Dedifferentiated amniotic fluid mesenchymal stem cell (primary cell): ENCODE measurements around the gene GCNT1.
"Not testable (repeated sequence)": the region's sequence is repeated elsewhere in the genome, so short reads cannot be mapped to it uniquely, and the experiment has no call there.

Experiments
- DNase-seq: peaks from one replicate; pipeline ENCODE4 v3.0.0-alpha.2; 2016; ENCODE audit errors: extremely low spot score

The GCNT1 gene

DNA sequence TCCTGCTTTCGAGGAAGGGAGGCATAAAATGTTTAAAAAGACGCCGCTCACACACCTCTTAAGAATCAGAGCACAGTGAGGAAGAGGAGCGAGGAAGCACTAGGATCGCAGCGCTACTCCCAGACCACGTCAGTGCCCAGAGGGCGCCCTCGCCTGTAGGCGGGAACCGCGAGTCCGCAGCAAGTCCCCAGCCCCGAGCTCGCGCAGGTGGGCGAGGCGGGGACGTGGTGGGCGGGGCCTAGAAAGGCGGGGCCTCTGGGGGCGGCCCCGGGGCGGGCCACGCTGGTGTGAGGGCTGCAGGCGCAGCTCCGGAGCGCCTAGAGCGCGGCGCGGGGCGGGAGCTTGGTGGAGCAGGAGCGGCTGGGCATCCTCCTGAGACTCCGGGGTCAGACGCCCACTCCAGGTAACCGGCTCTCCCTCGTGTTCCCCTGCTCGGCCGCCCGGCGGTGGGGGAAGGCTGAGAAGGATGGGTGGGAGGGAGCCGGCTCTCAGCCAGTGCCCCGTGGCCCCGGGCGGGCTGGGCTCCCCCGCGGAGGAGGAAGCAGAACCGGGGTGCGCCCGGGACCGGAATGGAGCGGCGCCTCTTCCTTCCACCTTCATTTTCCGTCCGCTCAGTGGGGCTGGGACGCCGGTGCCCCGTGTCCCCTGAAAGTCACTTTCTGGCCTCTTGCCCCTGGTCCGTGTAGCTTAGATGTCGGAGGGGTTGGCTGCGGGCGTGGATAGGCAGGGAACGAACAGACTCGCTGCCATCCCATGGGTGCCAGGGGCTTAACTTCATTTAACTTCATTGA is at the start of gene GCNT1:
Gene GCNT1, plus strand, starts transcription at position 280 of the 791 bp plus-strand sequence. CDS start 43,200 bp downstream, outside the sequence.
- peak; percentile 37 for DNase-seq

- DNase-seq: no peak
Observed at GRCh38 chr9:76412638-76413037, 46.3 kb upstream of the GCNT1 start.

GRCh38 chr9:76413658-76414057 is 45.3 kb upstream of the GCNT1 start:
- no peak for DNase-seq

DNA sequence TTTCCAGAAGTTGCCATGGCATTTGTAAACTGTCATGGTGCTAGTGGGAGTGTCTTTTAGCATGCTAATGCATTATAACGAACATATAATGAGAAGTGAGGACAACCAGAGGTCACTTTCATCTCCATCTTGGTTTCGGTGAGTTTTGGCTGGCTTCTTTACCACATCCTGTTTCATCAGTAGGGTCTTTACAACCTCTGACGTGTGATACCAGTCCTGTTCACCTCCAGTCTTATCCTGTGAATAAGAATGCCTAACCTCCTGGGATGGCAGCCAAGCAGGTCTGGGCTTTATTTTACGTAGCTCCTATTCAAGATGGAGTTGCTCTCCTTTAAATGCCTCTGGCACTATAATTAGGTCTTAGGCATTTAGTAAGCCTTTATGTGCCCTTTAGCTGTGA is 44.3 kb upstream of the GCNT1 start:
- DNase-seq: no peak

GRCh38 chr9:76415154-76415553 is 43.8 kb upstream of the GCNT1 start:
- no peak for DNase-seq

DNA sequence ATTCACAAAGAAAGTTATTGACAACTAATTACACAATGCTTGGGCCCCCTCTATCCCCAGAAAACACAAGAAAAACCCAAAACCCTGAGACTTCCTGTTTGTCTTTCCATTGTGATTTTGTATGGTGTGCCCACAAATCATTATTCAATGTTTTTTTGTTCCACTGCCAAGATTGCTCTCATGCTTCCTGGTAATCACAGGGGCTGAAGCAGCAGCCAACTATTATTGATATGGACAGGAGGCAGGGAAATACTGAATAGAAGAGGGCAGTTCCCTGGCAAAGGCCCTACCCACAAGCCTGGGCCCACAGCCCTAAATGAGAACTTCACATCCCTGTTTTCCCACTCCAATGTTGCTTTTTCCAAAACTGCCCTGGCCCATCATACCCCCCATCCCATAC is 43.3 kb upstream of the GCNT1 start:
- no peak for DNase-seq

DNA sequence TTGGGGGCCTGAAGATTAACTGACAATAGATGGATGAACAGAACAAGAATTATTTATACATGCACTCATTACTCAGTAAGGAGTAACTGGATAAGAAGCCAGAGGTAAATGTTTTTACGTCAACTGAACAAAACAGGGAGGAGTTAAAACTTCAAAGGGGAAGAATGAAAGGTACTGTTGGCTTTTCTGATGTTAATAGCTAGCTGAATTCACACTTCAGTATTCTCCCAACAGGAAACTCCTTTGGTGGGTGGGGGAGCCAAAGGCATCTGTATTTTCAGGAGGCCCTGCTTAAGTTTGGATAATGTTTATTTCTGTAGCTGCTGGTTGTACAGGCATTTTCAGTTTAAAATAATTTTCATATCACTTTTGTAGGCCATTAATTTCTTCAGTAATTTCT is 41.6 kb upstream of the GCNT1 start:
- DNase-seq: no peak

DNA sequence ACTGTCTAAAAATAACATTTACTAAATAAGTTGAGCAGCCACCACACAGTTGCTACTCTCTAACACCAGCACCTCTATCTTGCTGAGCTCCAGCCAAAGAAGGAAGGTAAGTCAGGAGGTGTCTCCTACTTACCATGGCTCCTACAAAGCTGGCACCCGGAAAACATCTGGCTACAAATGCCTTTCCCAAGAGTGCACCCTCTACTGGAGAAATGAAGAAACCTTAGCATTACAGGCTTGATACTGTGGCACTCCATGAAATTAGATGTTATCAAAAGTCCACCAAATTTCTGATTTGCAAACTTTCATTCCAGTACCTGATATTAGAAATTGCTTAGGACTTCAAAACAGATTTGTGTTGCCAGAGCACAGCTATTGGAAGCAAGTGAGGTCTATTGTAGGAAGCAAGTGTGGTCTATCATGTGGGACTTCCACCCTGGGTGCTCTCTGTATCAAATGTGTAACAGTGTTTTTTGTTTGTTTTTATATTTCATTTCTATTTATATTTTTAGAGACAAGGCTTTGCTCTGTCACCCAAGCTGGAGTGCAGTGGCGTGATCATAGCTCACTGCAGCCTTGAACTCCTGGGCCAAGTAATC is 39.1 kb upstream of the GCNT1 start:
- no peak for DNase-seq

DNA sequence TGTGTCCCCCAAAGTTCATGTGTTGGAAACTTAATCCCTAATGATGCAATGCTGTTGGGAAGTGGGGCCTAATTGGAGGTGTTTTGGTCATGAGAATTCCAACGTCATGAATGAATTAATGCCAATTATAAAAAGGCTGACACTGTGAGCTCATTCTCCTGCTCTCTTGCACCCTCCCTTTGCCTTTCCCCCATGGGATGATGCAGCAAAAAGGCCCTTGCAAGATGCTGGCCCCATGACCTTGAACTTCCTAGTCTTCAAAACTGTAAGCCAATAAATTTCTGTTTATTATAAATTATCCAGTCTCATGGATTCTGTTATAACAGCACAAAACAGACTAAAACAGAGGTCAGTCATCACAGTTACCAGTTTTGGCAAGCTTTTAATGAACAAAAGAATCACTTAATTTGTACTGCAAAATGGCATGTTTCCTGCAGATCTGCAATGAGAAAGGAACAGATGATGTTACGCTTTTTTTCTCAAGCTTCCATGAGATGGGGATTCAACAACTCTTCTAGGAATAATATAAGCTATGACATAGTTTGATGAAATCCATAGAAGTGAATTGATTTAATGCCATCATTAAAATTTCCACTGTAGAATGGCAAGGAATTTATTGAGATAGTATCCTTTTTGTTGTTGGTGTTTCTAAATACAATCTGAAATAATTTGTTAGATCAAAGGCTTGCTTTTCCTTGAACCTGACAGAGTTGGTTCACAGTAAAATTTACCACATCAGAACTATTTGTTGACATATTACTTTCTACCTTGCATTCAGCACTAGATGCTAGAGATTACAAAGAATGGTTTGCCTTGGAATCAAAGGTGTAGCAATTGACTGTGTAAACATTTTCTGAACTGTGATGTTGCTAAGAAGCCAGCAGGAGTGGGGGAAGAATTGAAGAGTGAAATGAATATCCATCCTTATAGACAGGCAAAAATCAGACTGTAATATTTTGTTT is 35.5 kb upstream of the GCNT1 start:
- no peak for DNase-seq

GRCh38 chr9:76424491-76424890 is 34.5 kb upstream of the GCNT1 start:
- DNase-seq: no peak

DNA sequence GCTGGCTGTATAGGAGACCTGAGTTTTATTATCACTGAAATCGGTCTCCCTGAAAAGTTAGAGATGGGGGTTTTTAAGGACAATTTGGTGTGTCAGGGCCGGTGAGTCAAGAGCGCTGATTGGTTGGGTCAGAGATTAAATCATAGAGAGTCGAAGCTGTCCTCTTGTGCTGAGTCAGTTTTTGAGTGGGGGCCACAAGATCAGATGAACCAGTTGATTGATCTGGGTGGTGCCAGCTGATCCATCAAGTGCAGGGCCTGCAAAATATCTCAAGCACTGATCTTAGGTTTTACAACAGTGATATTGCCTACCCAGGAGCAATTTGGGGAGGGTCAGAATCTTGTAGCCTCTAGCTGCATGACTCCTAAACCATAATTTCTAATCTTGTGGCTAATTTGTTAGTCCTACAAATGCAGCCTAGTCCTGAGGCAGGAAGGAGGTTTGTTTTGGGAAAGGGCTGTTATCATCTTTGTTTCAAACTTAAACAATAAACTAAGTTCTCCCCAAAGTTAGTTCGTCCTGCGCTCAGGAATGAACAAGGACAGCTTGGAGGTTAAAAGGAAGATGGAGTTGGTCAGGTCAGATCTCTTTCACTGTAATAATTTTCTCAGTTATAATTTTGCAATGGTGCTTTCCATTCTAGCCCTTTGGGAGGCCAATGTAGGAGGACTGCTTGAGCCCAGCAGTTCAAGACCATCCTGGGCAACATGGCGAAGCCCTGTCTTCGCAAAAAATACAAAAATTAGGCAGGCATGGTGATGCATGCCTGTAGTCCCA is 33.1 kb upstream of the GCNT1 start:
- no peak for DNase-seq

- DNase-seq: no peak
Observed at GRCh38 chr9:76426807-76427419, 32.1 kb upstream of the GCNT1 start.

DNA sequence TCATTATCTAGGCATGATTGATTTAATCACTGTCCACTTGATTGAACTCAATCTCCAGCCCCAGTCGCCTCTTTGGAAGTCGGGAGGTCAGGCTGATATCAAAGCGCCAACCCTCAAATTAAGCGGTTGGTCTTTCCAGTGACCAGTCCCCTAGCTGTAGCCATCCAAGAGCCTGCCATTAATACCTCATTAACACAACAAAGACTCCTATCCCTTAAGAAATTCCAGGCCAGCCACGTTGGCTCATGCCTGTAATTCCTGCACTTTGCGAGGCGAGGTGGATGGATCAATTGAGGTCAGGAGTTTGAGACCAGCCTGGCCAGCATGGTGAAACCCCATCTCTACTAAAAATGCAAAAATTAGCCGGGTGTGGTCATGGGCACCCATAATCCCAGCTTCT is 27.4 kb upstream of the GCNT1 start:
- no peak for DNase-seq

- no peak for DNase-seq
Observed at GRCh38 chr9:76433406-76433805, 25.6 kb upstream of the GCNT1 start.

- DNase-seq: no peak
Observed at GRCh38 chr9:76433836-76434235, 25.1 kb upstream of the GCNT1 start.

GRCh38 chr9:76434897-76435296 is 24.1 kb upstream of the GCNT1 start:
- DNase-seq: not testable (repeated sequence)

- not testable (repeated sequence) for DNase-seq
Observed at GRCh38 chr9:76437017-76437699, 21.8 kb upstream of the GCNT1 start.

DNA sequence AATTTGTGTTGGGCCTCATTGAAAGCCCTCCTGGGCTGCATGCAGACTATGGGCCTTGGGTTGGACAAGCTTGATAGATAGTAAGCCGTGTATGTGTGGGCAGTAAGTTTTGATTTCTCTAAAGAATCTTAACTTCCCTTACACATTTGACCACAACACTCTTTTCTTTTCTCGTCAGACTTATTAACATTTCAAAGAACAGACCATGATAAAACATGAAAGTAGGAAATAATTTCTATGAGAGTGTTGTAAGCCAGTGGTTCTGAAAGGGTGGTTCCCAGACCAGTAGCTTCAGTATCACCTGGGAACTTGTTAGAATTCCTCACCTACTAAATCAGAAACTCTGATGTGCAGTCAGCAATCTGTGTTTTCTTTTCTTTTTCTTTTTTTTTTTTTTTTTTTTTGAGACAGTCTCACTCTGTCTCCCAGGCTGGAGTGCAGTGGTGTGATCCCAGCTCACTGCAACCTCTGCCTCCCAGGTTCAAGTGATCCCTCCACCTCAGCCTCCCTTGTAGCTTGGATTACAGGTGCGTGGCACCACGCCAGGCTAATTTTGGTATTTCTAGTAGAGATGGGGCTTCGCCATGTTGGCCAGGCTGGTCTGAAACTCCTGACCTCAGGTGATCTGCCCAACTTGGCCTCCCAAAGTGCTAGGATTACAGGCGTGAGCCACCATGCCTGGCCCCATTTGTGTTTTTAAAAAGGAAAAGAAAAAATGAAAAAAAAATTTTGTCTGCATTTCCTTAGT is 20.0 kb upstream of the GCNT1 start:
- no peak for DNase-seq

DNA sequence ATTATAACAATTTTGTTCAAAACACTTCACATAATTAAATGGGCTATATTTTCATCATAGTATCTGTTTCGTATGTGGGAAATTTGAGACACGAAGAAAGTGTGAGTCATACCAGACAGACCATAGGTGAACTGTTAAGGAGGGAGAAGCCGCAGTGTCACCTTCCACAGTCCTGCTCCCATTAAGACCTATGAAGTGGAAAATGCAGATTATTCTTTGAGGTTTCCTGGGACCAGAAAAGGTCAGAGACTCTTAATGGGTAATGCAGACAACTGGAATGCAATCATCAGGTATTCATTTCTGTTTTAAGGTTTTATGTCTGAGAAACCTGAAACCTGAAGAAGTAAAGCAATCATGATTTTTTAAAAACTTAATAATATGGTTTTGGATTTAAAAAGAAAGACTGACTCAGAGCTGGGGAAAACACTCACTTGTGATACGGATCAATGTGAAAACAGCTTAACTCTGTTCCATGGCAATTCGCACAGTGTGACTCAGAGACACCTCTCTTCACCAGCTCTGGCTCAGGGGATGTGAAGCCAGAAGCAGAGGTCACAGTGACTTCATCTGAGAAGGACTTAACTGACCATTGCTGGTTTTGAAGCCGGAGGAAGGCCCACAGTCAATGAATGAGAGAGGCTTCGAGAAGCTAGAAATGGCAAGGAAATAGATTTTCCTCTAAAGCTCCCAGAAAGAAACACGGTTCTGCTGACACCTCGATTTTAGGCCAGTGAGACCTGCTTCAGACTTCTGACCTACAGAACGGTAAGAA is 17.2 kb upstream of the GCNT1 start:
- DNase-seq: peak; percentile 28
